Dendritic cell treated with granulocyte-macrophage colony-stimulating factor and Interleukin-4, amounts not matched to agents 40 ng/mL and 50 ng/mL, for 4 days (primary cell): Measurements from ENCODE around the gene ZNF606.
"Not testable (repeated sequence)": the region's sequence is repeated elsewhere in the genome, so short reads cannot be mapped to it uniquely, and the experiment has no call there.

Experiments used
- H3K27ac Mint-ChIP-seq: one replicate; pipeline ENCODE4 v1.8.0; 2022; ENCODE audit warnings: mild to moderate bottlenecking, mixed read lengths
- H3K27me3 Mint-ChIP-seq: one replicate; pipeline ENCODE4 v1.8.0; 2022; ENCODE audit warnings: mild to moderate bottlenecking, mixed read lengths
- H3K36me3 Mint-ChIP-seq: one replicate; pipeline ENCODE4 v1.8.0; 2022; ENCODE audit warnings: low read depth, mixed read lengths
- H3K4me1 Mint-ChIP-seq: one replicate; pipeline ENCODE4 v1.8.0; 2022; ENCODE audit warnings: low read depth, mixed read lengths
- H3K4me3 Mint-ChIP-seq: one replicate; pipeline ENCODE4 v1.8.0; 2022; ENCODE audit warnings: mild to moderate bottlenecking, moderate library complexity, mixed read lengths
- H3K9me3 Mint-ChIP-seq: one replicate; pipeline ENCODE4 v1.8.0; 2022; ENCODE audit warnings: mixed read lengths
- intact Hi-C: fragments of 100-400 bp; cut with micrococcal nuclease; formaldehyde crosslinking; loops from one replicate; pipeline ENCODE4 v1.15.0; 2022

Gene ZNF606

GRCh38 chr19:58033741-58034476 lies 31.3 kb upstream of the ZNF606 start, which contains the start of gene ZSCAN1:
TSS of gene ZSCAN1 (plus strand) at chr19:58034025. CDS start at chr19:58037837, 3,812 bp downstream.
- Mint-ChIP-seq H3K36me3 (no peaks in the 10 kb centered on the region), H3K4me3 (no peak within 1 kb of the TSS), H3K9me3 (peaks cover 56% of the 10 kb centered on the region), H3K27ac (no peak within 1 kb of the TSS), H3K4me1 (no peaks in the 10 kb centered on the region), H3K27me3 (peaks cover 24% of the 10 kb centered on the region)
- intact Hi-C loops = no loop called here

DNA sequence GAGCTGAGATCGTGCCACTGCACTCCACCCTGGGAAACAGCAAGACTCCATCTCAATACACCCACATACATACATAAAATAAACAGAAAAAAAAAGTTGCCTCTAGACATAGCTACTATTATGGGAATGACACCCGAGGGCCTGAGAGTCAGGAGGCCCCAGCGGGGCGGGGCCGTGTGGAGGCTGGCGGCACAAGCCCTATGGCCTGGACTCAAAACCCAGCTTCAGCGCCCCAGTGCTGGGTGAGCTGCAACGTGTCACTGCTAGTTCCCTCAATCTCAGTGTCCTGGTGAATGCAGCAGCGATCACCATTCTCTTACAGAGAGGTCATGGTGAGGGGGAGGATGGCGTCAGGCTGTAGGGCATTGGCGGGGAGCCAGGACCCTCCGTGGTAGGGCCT lies 22.0 kb upstream of the ZNF606 start:
- Mint-ChIP-seq H3K36me3 (no peaks in the 10 kb centered on the region), H3K4me3 (no peak overlapping the region), H3K27me3 (no peaks in the 10 kb centered on the region), H3K4me1 (no peaks in the 10 kb centered on the region), H3K9me3 (peaks cover 63% of the 10 kb centered on the region), H3K27ac (no peak overlapping the region)
- intact Hi-C loops = loop anchor here (5.0 kb wide), 1 partner anchor 133 kb away; no protein-coding TSS in a partner anchor

GRCh38 chr19:58022283-58022660 lies 19.7 kb upstream of the ZNF606 start:
- intact Hi-C loops = loop anchor here (5.0 kb wide), 1 partner anchor 135 kb away; no protein-coding TSS in a partner anchor
- Mint-ChIP-seq H3K36me3 (no peaks in the 10 kb centered on the region), H3K9me3 (peaks cover 43% of the 10 kb centered on the region)

GRCh38 chr19:58021541-58022282 lies 19.1 kb upstream of the ZNF606 start:
- intact Hi-C loops = loop anchor here (5.0 kb wide), 1 partner anchor 136 kb away; no protein-coding TSS in a partner anchor
- H3K27ac Mint-ChIP-seq = no peak overlapping the region

More at GRCh38 chr19:58022283-58022660, 19.7 kb upstream of the ZNF606 start:
- Mint-ChIP-seq H3K4me3 (no peak overlapping the region), H3K4me1 (no peaks in the 10 kb centered on the region), H3K27me3 (no peaks in the 10 kb centered on the region), H3K27ac (no peak overlapping the region)

GRCh38 chr19:58020129-58020528 lies 17.5 kb upstream of the ZNF606 start:
- Mint-ChIP-seq H3K27me3 (no peaks in the 10 kb centered on the region), H3K4me1 (no peaks in the 10 kb centered on the region), H3K36me3 (no peaks in the 10 kb centered on the region), H3K4me3 (no peak overlapping the region), H3K9me3 (peaks cover 36% of the 10 kb centered on the region), H3K27ac (no peak overlapping the region)
- intact Hi-C loops = loop anchor here (5.0 kb wide), 1 partner anchor 137 kb away; no protein-coding TSS in a partner anchor

More at GRCh38 chr19:58021541-58022282, 19.1 kb upstream of the ZNF606 start:
- Mint-ChIP-seq H3K9me3 (peaks cover 37% of the 10 kb centered on the region), H3K36me3 (no peaks in the 10 kb centered on the region), H3K27me3 (no peaks in the 10 kb centered on the region), H3K4me3 (no peak overlapping the region), H3K4me1 (no peaks in the 10 kb centered on the region)

DNA sequence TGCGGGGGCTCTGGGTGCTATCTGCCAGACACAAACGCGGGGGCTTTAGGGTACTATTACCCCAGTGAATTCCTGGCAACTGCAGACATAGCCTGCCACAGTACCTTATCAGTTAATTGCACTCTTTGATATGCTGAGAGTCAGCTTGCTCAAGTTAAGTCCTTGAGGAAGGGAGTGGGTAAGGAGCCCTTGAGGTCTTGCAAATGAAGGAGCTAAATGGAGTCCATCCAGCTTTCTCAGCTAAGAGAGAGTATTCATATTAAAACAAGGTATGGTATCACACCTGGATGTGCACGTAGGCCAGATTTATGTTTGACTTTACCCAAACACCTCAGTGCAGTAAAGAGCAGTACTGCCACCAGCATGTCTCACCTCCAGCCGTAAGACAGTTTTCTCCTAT lies 11.5 kb upstream of the ZNF606 start:
- intact Hi-C loops = no loop called here
- Mint-ChIP-seq H3K4me1 (peaks cover 8% of the 10 kb centered on the region), H3K4me3 (no peak overlapping the region), H3K27ac (no peak overlapping the region), H3K9me3 (peaks cover 72% of the 10 kb centered on the region), H3K36me3 (peaks cover 4% of the 10 kb centered on the region), H3K27me3 (no peaks in the 10 kb centered on the region)

GRCh38 chr19:58010507-58010906 lies 7.9 kb upstream of the ZNF606 start:
- Mint-ChIP-seq H3K4me3 (no peak overlapping the region), H3K36me3 (peaks cover 27% of the 10 kb centered on the region), H3K4me1 (peaks cover 10% of the 10 kb centered on the region), H3K27me3 (peaks cover 2% of the 10 kb centered on the region), H3K27ac (no peak overlapping the region), H3K9me3 (peaks cover 98% of the 10 kb centered on the region)
- intact Hi-C loops = no loop called here

DNA sequence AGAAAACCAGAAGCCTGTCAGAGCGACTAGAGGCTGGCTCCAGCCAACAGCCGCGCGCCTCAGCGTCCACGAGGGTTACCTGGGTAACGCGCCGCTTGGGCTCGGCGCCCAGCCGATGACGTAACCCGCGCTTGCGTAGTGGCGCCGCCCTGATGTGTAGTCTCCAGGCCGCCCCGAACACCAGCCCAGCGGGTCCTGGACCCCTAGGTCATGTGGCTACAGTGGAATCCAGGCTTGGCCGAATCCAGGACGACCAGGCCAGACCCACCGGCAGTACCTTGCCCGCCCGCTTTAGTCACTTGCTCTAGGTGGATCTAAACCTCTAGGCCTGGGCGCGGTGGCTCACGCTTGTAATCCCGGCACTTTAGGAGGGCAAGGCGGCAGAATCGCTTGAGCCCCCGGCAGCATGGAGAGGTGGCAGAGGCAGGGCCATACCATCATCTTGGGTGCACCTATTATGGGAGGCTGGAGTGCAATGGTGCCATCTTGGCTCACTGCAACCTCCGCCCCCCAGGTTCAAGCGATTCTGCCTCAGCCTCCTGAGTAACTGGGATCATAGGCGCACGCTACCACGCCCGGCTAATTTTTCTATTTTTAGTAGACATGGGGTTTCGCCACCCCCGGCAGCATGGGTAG lies 7.2 kb upstream of the ZNF606 start:
- Mint-ChIP-seq H3K36me3 (peaks cover 34% of the 10 kb centered on the region), H3K27me3 (peaks cover 2% of the 10 kb centered on the region), H3K27ac (no peak overlapping the region)

GRCh38 chr19:58009301-58009665 lies 6.7 kb upstream of the ZNF606 start:
- Mint-ChIP-seq H3K4me1 (peaks cover 16% of the 10 kb centered on the region), H3K27me3 (peaks cover 2% of the 10 kb centered on the region), H3K27ac (no peak overlapping the region), H3K9me3 (peaks cover 98% of the 10 kb centered on the region), H3K4me3 (peak overlapping the region; percentile 71), H3K36me3 (peaks cover 39% of the 10 kb centered on the region)
- intact Hi-C loops = loop anchor here (10.0 kb wide), 1 partner anchor 146 kb away; the partner anchor contains the start of gene ZNF329

More for the DNA sequence above, 7.2 kb upstream of the ZNF606 start:
- Mint-ChIP-seq H3K9me3 (peaks cover 98% of the 10 kb centered on the region), H3K4me3 (peak overlapping the region; percentile 71), H3K4me1 (peaks cover 11% of the 10 kb centered on the region)
- intact Hi-C loops = loop anchor here (10.0 kb wide), 1 partner anchor 145 kb away; the partner anchor contains the start of gene ZNF329

DNA sequence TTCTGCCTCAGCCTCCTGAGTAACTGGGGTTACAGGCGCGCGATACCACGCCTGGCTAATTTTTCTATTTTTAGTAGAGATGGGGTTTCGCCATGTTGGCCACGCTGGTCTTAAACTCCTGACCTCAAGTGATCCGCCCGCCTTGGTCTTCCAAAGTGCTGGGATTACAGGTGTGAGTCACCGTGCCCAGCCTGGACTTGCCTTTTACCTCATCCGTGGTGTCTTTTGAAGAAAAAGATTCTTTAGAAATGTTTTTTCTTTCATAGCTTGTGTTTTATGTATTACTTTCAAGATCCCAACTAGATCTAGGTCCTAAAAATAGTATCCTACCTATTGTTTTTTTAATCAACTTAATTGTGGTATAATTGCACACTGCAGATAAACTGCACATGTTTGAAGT lies 6.3 kb upstream of the ZNF606 start:
- H3K27ac Mint-ChIP-seq = not testable (repeated sequence)
- H3K9me3 Mint-ChIP-seq = peaks cover 98% of the 10 kb centered on the region

GRCh38 chr19:58007285-58007684 lies 4.7 kb upstream of the ZNF606 start:
- no peak overlapping the region for H3K4me3 Mint-ChIP-seq
- no peak overlapping the region for H3K27ac Mint-ChIP-seq
- H3K36me3 Mint-ChIP-seq = peaks cover 54% of the 10 kb centered on the region
- H3K4me1 Mint-ChIP-seq = peaks cover 29% of the 10 kb centered on the region
- intact Hi-C loops = loop anchor here (10.0 kb wide), 1 partner anchor 148 kb away; the partner anchor contains the start of gene ZNF329
- H3K9me3 Mint-ChIP-seq = peaks cover 92% of the 10 kb centered on the region
- peaks cover 2% of the 10 kb centered on the region for H3K27me3 Mint-ChIP-seq

More for the DNA sequence above, 6.3 kb upstream of the ZNF606 start:
- peaks cover 20% of the 10 kb centered on the region for H3K4me1 Mint-ChIP-seq
- intact Hi-C loops = loop anchor here (10.0 kb wide), 1 partner anchor 146 kb away; the partner anchor contains the start of gene ZNF329
- not testable (repeated sequence) for H3K4me3 Mint-ChIP-seq, H3K27me3 Mint-ChIP-seq
- H3K36me3 Mint-ChIP-seq = peaks cover 44% of the 10 kb centered on the region

DNA sequence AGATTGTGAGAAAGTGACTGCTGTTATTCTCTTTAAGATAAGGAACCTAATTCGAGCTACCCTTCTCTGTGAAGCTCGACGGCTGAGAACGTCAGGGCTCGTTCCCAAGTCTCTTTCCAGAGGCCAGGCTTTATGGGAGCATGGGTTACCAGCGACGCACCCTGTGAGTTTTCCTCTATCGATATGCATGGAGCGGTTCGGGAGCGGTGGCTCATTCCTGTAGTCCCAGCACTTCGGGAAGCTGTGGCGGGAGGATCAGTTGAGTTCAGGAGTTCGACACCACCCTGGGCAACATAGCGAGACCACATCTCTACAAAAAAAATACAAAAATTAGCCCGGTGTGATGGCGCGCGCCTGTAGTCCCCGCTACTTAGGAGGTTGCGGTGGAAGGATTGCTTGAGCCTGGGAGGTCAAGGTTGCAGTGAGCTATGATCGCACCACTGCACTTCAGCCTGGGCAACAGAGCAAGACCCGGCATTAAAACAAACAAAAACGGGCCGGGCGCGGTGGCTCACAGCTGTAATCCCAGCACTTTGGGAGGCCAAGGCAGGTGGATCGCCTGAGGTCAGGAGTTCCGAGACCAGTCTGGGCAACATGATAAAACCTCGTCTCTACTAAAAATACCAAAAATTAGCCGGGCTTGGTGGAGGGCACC lies 681 bp upstream of the ZNF606 start:
- peak overlapping the region; percentile 92 for H3K27ac Mint-ChIP-seq
- H3K4me3 Mint-ChIP-seq = peak overlapping the region; percentile 85
- peaks cover 94% of the 10 kb centered on the region for H3K36me3 Mint-ChIP-seq
- peaks cover 90% of the 10 kb centered on the region for H3K9me3 Mint-ChIP-seq
- peaks cover 37% of the 10 kb centered on the region for H3K4me1 Mint-ChIP-seq
- no peaks in the 10 kb centered on the region for H3K27me3 Mint-ChIP-seq
- intact Hi-C loops = loop anchor here (2.0 to 10.0 kb wide), 3 partner anchors 56 to 152 kb away; partner anchors contain the start of genes ZNF256, ZNF329 and ZSCAN18

DNA sequence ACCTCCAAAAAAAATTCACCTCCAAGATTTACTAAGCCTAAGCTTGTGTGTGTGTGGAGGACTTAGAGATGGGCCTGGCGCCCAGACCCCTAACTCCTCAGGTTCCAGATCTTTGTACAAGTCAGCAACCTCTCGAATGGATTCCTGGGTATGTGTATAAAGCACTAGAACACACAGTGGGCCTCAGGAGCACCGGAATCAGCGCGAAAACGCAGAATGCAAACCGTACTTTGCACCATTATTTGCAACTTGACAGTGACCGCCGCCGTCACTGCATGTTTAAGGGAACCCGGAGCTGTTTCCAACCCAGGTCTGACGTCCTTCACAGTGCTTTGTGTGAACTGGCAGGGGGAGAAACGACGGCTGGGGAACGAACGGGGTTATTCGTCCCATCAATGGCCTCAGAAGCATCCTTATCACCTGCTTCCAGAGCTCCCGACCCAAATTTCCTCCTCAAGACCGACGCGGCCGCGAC lies 688 bp downstream of the ZNF606 start:
- peaks cover 99% of the 10 kb centered on the region for H3K36me3 Mint-ChIP-seq
- intact Hi-C loops = loop anchor here (2.0 to 10.0 kb wide), 3 partner anchors 55 to 153 kb away; partner anchors contain the start of genes ZNF256, ZNF329 and ZSCAN18
- peak overlapping the region; percentile 85 for H3K4me3 Mint-ChIP-seq
- H3K4me1 Mint-ChIP-seq = peaks cover 37% of the 10 kb centered on the region
- H3K27me3 Mint-ChIP-seq = no peaks in the 10 kb centered on the region
- peak overlapping the region; percentile 92 for H3K27ac Mint-ChIP-seq
- peaks cover 84% of the 10 kb centered on the region for H3K9me3 Mint-ChIP-seq
